ENCODE measurements around the gene HMCN1. TPM values are rescaled to one million over a fixed set of nuclear protein-coding genes. Genes with fewer than 3 reads are reported as not detected.
A peak's percentile ranks its signal among the peaks of the same experiment; 100 is the strongest.

Gene HMCN1
- total and polyA plus RNA-seq, 4 donors: 1.5 to 6.8 (median 3.5) TPM

- no peak overlapping the region for H3K9ac ChIP-seq (ENCODE audit: low read depth in 1 of 2, low read length in 2 of 2)
- WGBS: 77% methylated on average over 3 of the region's 3 CpGs
- no peaks in the 10 kb centered on the region for H3K27me3 ChIP-seq (ENCODE audit: control insufficient read depth in 4 of 4, insufficient read depth in 4 of 4, low read length in 3 of 4)
- H3K36me3 ChIP-seq (ENCODE audit: control insufficient read depth in 4 of 4, insufficient read depth in 3 of 4, low read depth in 1 of 4, low read length in 3 of 4): no peaks in the 10 kb centered on the region
- no peak overlapping the region for H3K27ac ChIP-seq (ENCODE audit: low read depth in 1 of 2, low read length in 2 of 2)
- H3K9me3 ChIP-seq (ENCODE audit: control insufficient read depth in 4 of 4, low read length in 3 of 4): no peaks in the 10 kb centered on the region
- no peaks in the 10 kb centered on the region for H3K4me1 ChIP-seq (ENCODE audit: control insufficient read depth in 4 of 4, insufficient read depth in 4 of 4, low read length in 3 of 4)
- H3K4me3 ChIP-seq (ENCODE audit: low read depth in 1 of 3, low read length in 3 of 3): no peak overlapping the region
- no peak for DNase-seq (ENCODE audit: low spot score)
- TF ChIP-seq CTCF (IDR thresholded peaks at IDR 0.05; ENCODE audit: low read depth, low read length, missing input control) (no peak), EGR1 (IDR thresholded peaks at IDR 0.05; ENCODE audit: low read depth in 2 of 2) (no peak), JUND (IDR thresholded peaks at IDR 0.05) (no peak), TAF1 (conservative IDR thresholded peaks at IDR 0.05) (no peak), REST (IDR thresholded peaks at IDR 0.05) (no peak), ZBTB33 (IDR thresholded peaks at IDR 0.05) (no peak), NR2F2 (IDR thresholded peaks at IDR 0.05) (no peak), RXRA (IDR thresholded peaks at IDR 0.05) (no peak), HNF4A (conservative IDR thresholded peaks at IDR 0.05) (no peak)
Observed at GRCh38 chr1:185965870-185966269, 231.7 kb downstream of the HMCN1 start.

GRCh38 chr1:185966471-185966870, 232.3 kb downstream of the HMCN1 start:
- TF ChIP-seq FOXA2 (IDR thresholded peaks at IDR 0.05) (no peak), SP1 (IDR thresholded peaks at IDR 0.05) (no peak)
- no peaks in the 10 kb centered on the region for H3K4me1 ChIP-seq (ENCODE audit: control insufficient read depth in 4 of 4, insufficient read depth in 4 of 4, low read length in 3 of 4)
- H3K4me3 ChIP-seq (ENCODE audit: low read depth in 1 of 3, low read length in 3 of 3): no peak overlapping the region
- 89% methylated on average over 2 of the region's 2 CpGs for WGBS
- no peaks in the 10 kb centered on the region for H3K27me3 ChIP-seq (ENCODE audit: control insufficient read depth in 4 of 4, insufficient read depth in 4 of 4, low read length in 3 of 4)
- H3K9ac ChIP-seq (ENCODE audit: low read depth in 1 of 2, low read length in 2 of 2): no peak overlapping the region
- H3K27ac ChIP-seq (ENCODE audit: low read depth in 1 of 2, low read length in 2 of 2): no peak overlapping the region
- no peaks in the 10 kb centered on the region for H3K9me3 ChIP-seq (ENCODE audit: control insufficient read depth in 4 of 4, low read length in 3 of 4)
- H3K36me3 ChIP-seq (ENCODE audit: control insufficient read depth in 4 of 4, insufficient read depth in 3 of 4, low read depth in 1 of 4, low read length in 3 of 4): no peaks in the 10 kb centered on the region
- DNase-seq (ENCODE audit: low spot score): no peak

GRCh38 chr1:185969028-185969427, 234.8 kb downstream of the HMCN1 start:
- TF ChIP-seq JUND (IDR thresholded peaks at IDR 0.05) (no peak), ZBTB33 (IDR thresholded peaks at IDR 0.05) (no peak), NR2F2 (IDR thresholded peaks at IDR 0.05) (no peak), GABPA (IDR thresholded peaks at IDR 0.05 in 1 of 2, conservative IDR thresholded peaks at IDR 0.05 in 1 of 2) (no peak), FOXA2 (IDR thresholded peaks at IDR 0.05) (no peak), RAD21 (IDR thresholded peaks at IDR 0.05) (no peak), RXRA (IDR thresholded peaks at IDR 0.05) (no peak), ATF3 (IDR thresholded peaks at IDR 0.05) (no peak), EGR1 (IDR thresholded peaks at IDR 0.05; ENCODE audit: low read depth in 2 of 2) (no peak), MAX (IDR thresholded peaks at IDR 0.05) (no peak), TAF1 (conservative IDR thresholded peaks at IDR 0.05) (no peak)
- peak overlapping the region in 1 of 2 donors; percentile 38 for H3K27ac ChIP-seq (ENCODE audit: low read depth in 1 of 2, low read length in 2 of 2)
- H3K9me3 ChIP-seq (ENCODE audit: control insufficient read depth in 4 of 4, low read length in 3 of 4): no peaks in the 10 kb centered on the region
- DNase-seq (ENCODE audit: low spot score): no peak
- no peaks in the 10 kb centered on the region for H3K4me1 ChIP-seq (ENCODE audit: control insufficient read depth in 4 of 4, insufficient read depth in 4 of 4, low read length in 3 of 4)
- no peak overlapping the region for H3K4me3 ChIP-seq (ENCODE audit: low read depth in 1 of 3, low read length in 3 of 3)
- no peaks in the 10 kb centered on the region for H3K27me3 ChIP-seq (ENCODE audit: control insufficient read depth in 4 of 4, insufficient read depth in 4 of 4, low read length in 3 of 4)
- no peaks in the 10 kb centered on the region for H3K36me3 ChIP-seq (ENCODE audit: control insufficient read depth in 4 of 4, insufficient read depth in 3 of 4, low read depth in 1 of 4, low read length in 3 of 4)
- no peak overlapping the region for H3K9ac ChIP-seq (ENCODE audit: low read depth in 1 of 2, low read length in 2 of 2)
- 65% methylated on average over 4 of the region's 4 CpGs for WGBS

Data from liver (tissue), 9 donors.